SK-N-SH (cell line): ENCODE results near the gene CIAO2A. TPM values are rescaled to one million over a fixed set of nuclear protein-coding genes. Genes with fewer than 3 reads are reported as not detected.

Source experiments
- CTCF ChIA-PET: fragments of 300-600, 350-600 bp; formaldehyde crosslinking; extraction: SDS; loops from one replicate; lab custom pipeline; 2021; lab: Yijun Ruan, JAX
- POLR2A ChIA-PET: fragments of 350-600 bp; sonication (Branson Sonifier 250); formaldehyde crosslinking; extraction: SDS; loops from one replicate; lab custom pipeline; 2020; ENCODE audit warnings: antibody characterized with exemption, inconsistent platforms; lab: Yijun Ruan, JAX
- DNase-seq: peaks from one replicate; pipeline ENCODE4 v3.0.0; 2012
- H2AFZ ChIP-seq: fragments of 200-600 bp; sonication (generic); 2 replicates; pipeline ENCODE4 v1.8.1; 2016; ENCODE audit warnings: antibody characterized with exemption, mild to moderate bottlenecking, low read depth
- H3F3A ChIP-seq: fragments of 200-600 bp; sonication (generic); replicated peaks from 2 replicates; pipeline ENCODE3; 2016; ENCODE audit warnings: antibody characterized with exemption, mild to moderate bottlenecking; ENCODE audit not compliant: insufficient read depth
- H3K27ac ChIP-seq, 2 experiments: fragments of 200-500 bp in 1 of 2; fragments of 200-600 bp in 1 of 2; sonication (Bioruptor generic) in 1 of 2; sonication (generic), shearing (Covaris generic) in 1 of 2; 2 replicates each; pipeline versions ENCODE4 v1.5.1 to v1.6.1; 2014 to 2016; ENCODE audit warnings: low read depth in 2 of 2, inconsistent platforms in 1 of 2, low read length in 1 of 2, mild to moderate bottlenecking in 1 of 2, mixed read lengths in 1 of 2
- H3K27me3 ChIP-seq: fragments of 200-600 bp; sonication (generic), shearing (Covaris generic); 2 replicates; pipeline ENCODE4 v1.6.1; 2016; ENCODE audit warnings: mixed run types; ENCODE audit not compliant: insufficient read depth
- H3K36me3 ChIP-seq, 2 experiments: fragments of 200-500 bp in 1 of 2; fragments of 200-600 bp in 1 of 2; sonication (Bioruptor generic) in 1 of 2; sonication (generic) in 1 of 2; replicated peaks in 1 of 2; 2 replicates each; pipeline versions ENCODE3 to v1.5.1; 2014 to 2016; ENCODE audit warnings: low read length in 1 of 2, mild to moderate bottlenecking in 1 of 2; ENCODE audit not compliant: insufficient read depth in 2 of 2, control insufficient read depth in 1 of 2
- H3K4me1 ChIP-seq, 2 experiments: fragments of 200-500 bp in 1 of 2; fragments of 200-600 bp in 1 of 2; sonication (Bioruptor generic) in 1 of 2; sonication (generic), shearing (Covaris generic) in 1 of 2; 2 replicates each; pipeline versions ENCODE4 v1.5.1 to v1.6.1; 2014 to 2016; ENCODE audit warnings: low read depth in 1 of 2, low read length in 1 of 2, mixed run types in 1 of 2; ENCODE audit not compliant: insufficient read depth in 2 of 2, control insufficient read depth in 1 of 2
- H3K4me2 ChIP-seq: fragments of 200-600 bp; sonication (generic), shearing (Covaris generic); 2 replicates; pipeline ENCODE4 v1.6.1; 2017; ENCODE audit warnings: mixed run types
- H3K4me3 ChIP-seq, 2 experiments: fragments of 200-500 bp in 1 of 2; fragments of 200-600 bp in 1 of 2; sonication (Bioruptor generic) in 1 of 2; sonication (generic), shearing (Covaris generic) in 1 of 2; 2 replicates each; pipeline versions ENCODE4 v1.5.1 to v1.8.1; 2014 to 2016; ENCODE audit warnings: low read depth in 2 of 2, inconsistent platforms in 1 of 2, low read length in 1 of 2, mild to moderate bottlenecking in 1 of 2, mixed read lengths in 1 of 2, moderate library complexity in 1 of 2
- H3K79me2 ChIP-seq: fragments of 200-600 bp; sonication (generic); 2 replicates; pipeline ENCODE4 v1.8.1; 2017; ENCODE audit warnings: mild to moderate bottlenecking; ENCODE audit not compliant: insufficient read depth
- H3K9ac ChIP-seq: fragments of 200-600 bp; sonication (generic); 2 replicates; pipeline ENCODE4 v1.6.1; 2017; ENCODE audit warnings: mixed run types
- H3K9me2 ChIP-seq: fragments of 200-600 bp; sonication (generic); 2 replicates; pipeline ENCODE4 v1.6.1; 2017; ENCODE audit warnings: mixed run types
- H3K9me3 ChIP-seq: fragments of 200-600 bp; sonication (generic); 2 replicates; pipeline ENCODE4 v1.6.1; 2017; ENCODE audit warnings: mixed run types, mild to moderate bottlenecking, moderate library complexity
- H4K20me1 ChIP-seq: fragments of 200-600 bp; sonication (generic); 2 replicates; pipeline ENCODE4 v1.6.1; 2017; ENCODE audit warnings: mild to moderate bottlenecking, mixed run types; ENCODE audit not compliant: insufficient read depth
- CHD2 ChIP-seq: fragments of 150-350 bp; IDR thresholded peaks from 2 replicates; pipeline ENCODE4 v1.6.1; 2018; ENCODE audit warnings: low read length; ENCODE audit not compliant: partially characterized antibody
- EZH2phosphoT487 ChIP-seq: fragments of 200-600 bp; sonication (generic); IDR thresholded peaks from 2 replicates; pipeline ENCODE4 v1.6.1; 2017; ENCODE audit warnings: low read depth, mixed run types, mild to moderate bottlenecking, antibody characterized with exemption, moderate library complexity, borderline replicate concordance
- FOSL2 ChIP-seq: IDR thresholded peaks from 2 replicates; pipeline ENCODE4 v1.4.0; 2012; ENCODE audit warnings: low read depth, mild to moderate bottlenecking, moderate library complexity, borderline replicate concordance
- MEF2A ChIP-seq: IDR thresholded peaks from 2 replicates; pipeline ENCODE4 v1.4.0; 2012; ENCODE audit warnings: low read depth, borderline replicate concordance
- MXI1 ChIP-seq: IDR thresholded peaks from 2 replicates; pipeline ENCODE4 v1.6.1; 2012; ENCODE audit warnings: mild to moderate bottlenecking, low read depth, low read length, improper control_type of control experiment
- NFIC ChIP-seq: IDR thresholded peaks from 2 replicates; pipeline ENCODE4 v1.4.0; 2012; ENCODE audit warnings: borderline replicate concordance
- NRF1 ChIP-seq: IDR thresholded peaks from 2 replicates; pipeline ENCODE4 v1.6.1; 2012; ENCODE audit warnings: low read depth, mild to moderate bottlenecking, low read length
- POLR2AphosphoS5 ChIP-seq: IDR thresholded peaks from 2 replicates; pipeline ENCODE4 v1.6.1; 2012; ENCODE audit warnings: low read depth, low read length
- RAD21 ChIP-seq: IDR thresholded peaks from 2 replicates; pipeline ENCODE4 v1.6.1; 2012; ENCODE audit warnings: mild to moderate bottlenecking, low read length
- RCOR1 ChIP-seq: fragments of 150-350 bp; IDR thresholded peaks from 2 replicates; pipeline ENCODE4 v1.6.1; 2017; ENCODE audit warnings: antibody characterized with exemption, low read length
- RXRA ChIP-seq: IDR thresholded peaks from 2 replicates; pipeline ENCODE4 v1.4.0; 2012; ENCODE audit warnings: low read depth, mild to moderate bottlenecking, borderline replicate concordance
- SIN3A ChIP-seq: IDR thresholded peaks from 2 replicates; pipeline ENCODE4 v1.6.1; 2012; ENCODE audit warnings: low read depth, mild to moderate bottlenecking, low read length, moderate library complexity, borderline replicate concordance
- TAF1 ChIP-seq: IDR thresholded peaks from 2 replicates; pipeline ENCODE4 v1.6.1; 2012; ENCODE audit warnings: low read depth, mild to moderate bottlenecking, low read length, moderate library complexity, borderline replicate concordance
- YY1 ChIP-seq: IDR thresholded peaks from 2 replicates; pipeline ENCODE4 v1.4.0; 2012; ENCODE audit warnings: low read depth, mild to moderate bottlenecking
- WGBS: methylation state at CpG from one replicate; pipeline ENCODE4 v1.1.6; 2017; ENCODE audit warnings: low lambda C conversion rate; 5-methylcytosine and 5-hydroxymethylcytosine counted together
- polyA plus RNA-seq, 3 experiments: library from polyadenylated mRNA; depleted of rRNA; stranded (reverse); fragments of >200 nt; gene quantifications; 2 replicates each; pipeline ENCODE4 v1.2.3, GENCODE V29; 2012
- TF ChIP-seq, protein P1 (sequence below): IDR thresholded peaks from 2 replicates; pipeline ENCODE4 v1.4.0; 2012; ENCODE audit warnings: low read depth, borderline replicate concordance
- TF ChIP-seq, protein P2 (sequence below): fragments of 150-350 bp; IDR thresholded peaks from 2 replicates; pipeline ENCODE4 v1.6.1; 2017; ENCODE audit warnings: antibody characterized with exemption, low read length, low read depth, borderline replicate concordance
- TF ChIP-seq, protein P3 (sequence below): IDR thresholded peaks from 2 replicates; pipeline ENCODE4; 2012
- TF ChIP-seq, protein P4 (sequence below): IDR thresholded peaks from 2 replicates; pipeline ENCODE4 v1.4.0; 2012; ENCODE audit warnings: low read depth, borderline replicate concordance

Gene CIAO2A
- polyA plus RNA-seq, 1 of the 3 experiments (the other 2 are of a cell fraction), result 65.3 TPM

DNA sequence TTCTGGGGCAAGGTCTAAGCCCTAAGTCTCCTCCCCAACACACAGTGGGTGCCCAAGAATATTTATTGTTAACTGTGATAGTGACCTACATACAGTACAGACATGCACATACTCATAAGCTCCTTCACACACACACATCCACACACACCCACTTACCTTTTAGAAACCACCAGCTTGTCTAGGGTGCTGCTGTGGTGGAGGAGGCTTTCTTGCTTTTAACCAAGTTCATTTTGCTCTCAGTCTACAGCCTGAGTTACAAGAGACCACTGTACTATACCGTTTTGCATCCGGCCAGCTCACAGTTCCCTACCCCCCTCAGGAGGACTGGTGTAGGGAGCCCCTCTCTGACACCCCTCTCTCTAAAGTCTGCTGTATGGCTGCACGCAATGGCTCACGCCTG lies 64.0 kb downstream of the CIAO2A start:
- POLR2A ChIA-PET, result no interaction called here
- Histone ChIP-seq H3F3A (peaks cover 4% of the 10 kb centered on the region), H3K36me3 (no peaks in the 10 kb centered on the region), H3K27ac (no peak overlapping the region), H2AFZ (no peak overlapping the region), H3K4me1 (no peaks in the 10 kb centered on the region; a peak in 1 of 4 replicates), H3K27me3 (no peaks in the 10 kb centered on the region), H3K9me3 (no peaks in the 10 kb centered on the region), H3K9ac (no peak overlapping the region), H3K9me2 (no peaks in the 10 kb centered on the region), H3K4me2 (no peak overlapping the region), H3K4me3 (no peak overlapping the region), H4K20me1 (no peaks in the 10 kb centered on the region), H3K79me2 (no peaks in the 10 kb centered on the region)
- CTCF ChIA-PET, result interaction anchor here (0.7 to 1.3 kb wide), 3 partner anchors 12 to 38 kb away, joined by 3 to 5 read pairs (median 3); partner anchors contain the start of gene DAPK2
- 100% methylated on average over 4 of the region's 4 CpGs for WGBS
- TF ChIP-seq MXI1 (no peak), POLR2AphosphoS5 (no peak), NRF1 (no peak), RXRA (no peak), TAF1 (no peak), MEF2A (no peak), SIN3A (no peak), RAD21 (no peak), YY1 (no peak), CHD2 (no peak), NFIC (no peak), EZH2phosphoT487 (no peak), RCOR1 (no peak), FOSL2 (no peak)
- TF ChIP-seq, protein P1, sequence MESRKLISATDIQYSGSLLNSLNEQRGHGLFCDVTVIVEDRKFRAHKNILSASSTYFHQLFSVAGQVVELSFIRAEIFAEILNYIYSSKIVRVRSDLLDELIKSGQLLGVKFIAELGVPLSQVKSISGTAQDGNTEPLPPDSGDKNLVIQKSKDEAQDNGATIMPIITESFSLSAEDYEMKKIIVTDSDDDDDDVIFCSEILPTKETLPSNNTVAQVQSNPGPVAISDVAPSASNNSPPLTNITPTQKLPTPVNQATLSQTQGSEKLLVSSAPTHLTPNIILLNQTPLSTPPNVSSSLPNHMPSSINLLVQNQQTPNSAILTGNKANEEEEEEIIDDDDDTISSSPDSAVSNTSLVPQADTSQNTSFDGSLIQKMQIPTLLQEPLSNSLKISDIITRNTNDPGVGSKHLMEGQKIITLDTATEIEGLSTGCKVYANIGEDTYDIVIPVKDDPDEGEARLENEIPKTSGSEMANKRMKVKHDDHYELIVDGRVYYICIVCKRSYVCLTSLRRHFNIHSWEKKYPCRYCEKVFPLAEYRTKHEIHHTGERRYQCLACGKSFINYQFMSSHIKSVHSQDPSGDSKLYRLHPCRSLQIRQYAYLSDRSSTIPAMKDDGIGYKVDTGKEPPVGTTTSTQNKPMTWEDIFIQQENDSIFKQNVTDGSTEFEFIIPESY, result no peak
- TF ChIP-seq, protein P2, sequence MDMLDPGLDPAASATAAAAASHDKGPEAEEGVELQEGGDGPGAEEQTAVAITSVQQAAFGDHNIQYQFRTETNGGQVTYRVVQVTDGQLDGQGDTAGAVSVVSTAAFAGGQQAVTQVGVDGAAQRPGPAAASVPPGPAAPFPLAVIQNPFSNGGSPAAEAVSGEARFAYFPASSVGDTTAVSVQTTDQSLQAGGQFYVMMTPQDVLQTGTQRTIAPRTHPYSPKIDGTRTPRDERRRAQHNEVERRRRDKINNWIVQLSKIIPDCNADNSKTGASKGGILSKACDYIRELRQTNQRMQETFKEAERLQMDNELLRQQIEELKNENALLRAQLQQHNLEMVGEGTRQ, result no peak
- TF ChIP-seq, protein P3, sequence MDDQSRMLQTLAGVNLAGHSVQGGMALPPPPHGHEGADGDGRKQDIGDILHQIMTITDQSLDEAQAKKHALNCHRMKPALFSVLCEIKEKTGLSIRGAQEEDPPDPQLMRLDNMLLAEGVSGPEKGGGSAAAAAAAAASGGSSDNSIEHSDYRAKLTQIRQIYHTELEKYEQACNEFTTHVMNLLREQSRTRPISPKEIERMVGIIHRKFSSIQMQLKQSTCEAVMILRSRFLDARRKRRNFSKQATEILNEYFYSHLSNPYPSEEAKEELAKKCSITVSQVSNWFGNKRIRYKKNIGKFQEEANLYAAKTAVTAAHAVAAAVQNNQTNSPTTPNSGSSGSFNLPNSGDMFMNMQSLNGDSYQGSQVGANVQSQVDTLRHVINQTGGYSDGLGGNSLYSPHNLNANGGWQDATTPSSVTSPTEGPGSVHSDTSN, result no peak
- TF ChIP-seq, protein P4, sequence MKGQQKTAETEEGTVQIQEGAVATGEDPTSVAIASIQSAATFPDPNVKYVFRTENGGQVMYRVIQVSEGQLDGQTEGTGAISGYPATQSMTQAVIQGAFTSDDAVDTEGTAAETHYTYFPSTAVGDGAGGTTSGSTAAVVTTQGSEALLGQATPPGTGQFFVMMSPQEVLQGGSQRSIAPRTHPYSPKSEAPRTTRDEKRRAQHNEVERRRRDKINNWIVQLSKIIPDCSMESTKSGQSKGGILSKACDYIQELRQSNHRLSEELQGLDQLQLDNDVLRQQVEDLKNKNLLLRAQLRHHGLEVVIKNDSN, result no peak
- DNase-seq, result no peak
